MM.1S (cell line): Measurements from ENCODE around the gene NGEF.

Source experiments
- EZH2 ChIP-seq: fragments of 300-600 bp; sonication (generic); optimal IDR thresholded peaks from 2 replicates; pipeline ENCODE3; 2017; ENCODE audit warnings: low read depth, mild to moderate bottlenecking, antibody characterized with exemption, low read length, mixed read lengths
- TF ChIP-seq, protein P1 (sequence below): fragments of 300-600 bp; sonication (generic); IDR thresholded peaks from 2 replicates; pipeline ENCODE4 v1.5.1; 2016; ENCODE audit warnings: antibody characterized with exemption, low read length, mixed read lengths

DNA sequence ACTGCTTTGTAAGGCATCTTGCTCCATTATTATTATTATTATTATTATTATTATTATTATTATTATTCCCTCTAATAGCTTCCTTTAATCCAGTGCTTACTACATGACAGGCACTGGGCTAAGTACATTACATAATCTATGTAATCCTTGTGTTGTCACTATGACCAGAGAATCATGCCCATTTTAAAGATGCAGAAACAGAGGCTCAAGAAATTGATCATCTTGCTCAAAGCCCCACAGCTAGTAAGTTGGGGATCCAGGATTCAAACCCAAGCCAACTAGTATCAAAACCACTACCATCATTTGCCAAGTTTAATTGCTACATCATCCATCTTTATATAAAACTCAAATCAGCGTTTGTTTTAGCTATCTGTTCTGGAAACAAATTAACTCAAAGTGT lies 594 bp upstream of the NGEF start:
- TF ChIP-seq, protein P1, sequence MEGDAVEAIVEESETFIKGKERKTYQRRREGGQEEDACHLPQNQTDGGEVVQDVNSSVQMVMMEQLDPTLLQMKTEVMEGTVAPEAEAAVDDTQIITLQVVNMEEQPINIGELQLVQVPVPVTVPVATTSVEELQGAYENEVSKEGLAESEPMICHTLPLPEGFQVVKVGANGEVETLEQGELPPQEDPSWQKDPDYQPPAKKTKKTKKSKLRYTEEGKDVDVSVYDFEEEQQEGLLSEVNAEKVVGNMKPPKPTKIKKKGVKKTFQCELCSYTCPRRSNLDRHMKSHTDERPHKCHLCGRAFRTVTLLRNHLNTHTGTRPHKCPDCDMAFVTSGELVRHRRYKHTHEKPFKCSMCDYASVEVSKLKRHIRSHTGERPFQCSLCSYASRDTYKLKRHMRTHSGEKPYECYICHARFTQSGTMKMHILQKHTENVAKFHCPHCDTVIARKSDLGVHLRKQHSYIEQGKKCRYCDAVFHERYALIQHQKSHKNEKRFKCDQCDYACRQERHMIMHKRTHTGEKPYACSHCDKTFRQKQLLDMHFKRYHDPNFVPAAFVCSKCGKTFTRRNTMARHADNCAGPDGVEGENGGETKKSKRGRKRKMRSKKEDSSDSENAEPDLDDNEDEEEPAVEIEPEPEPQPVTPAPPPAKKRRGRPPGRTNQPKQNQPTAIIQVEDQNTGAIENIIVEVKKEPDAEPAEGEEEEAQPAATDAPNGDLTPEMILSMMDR: no peak
- no peak for TF ChIP-seq EZH2
